Smooth muscle cell (in vitro differentiated cells): ENCODE data around the gene REST. TPM values are rescaled to one million over a fixed set of nuclear protein-coding genes. Genes with fewer than 3 reads are reported as not detected.
"Not testable (repeated sequence)": the region's sequence is repeated elsewhere in the genome, so short reads cannot be mapped to it uniquely, and the experiment has no call there.

Experiments used
- DNase-seq: peaks from one replicate; lab custom pipeline; 2025; ENCODE audit not compliant: unreplicated experiment; lab: John Stamatoyannopoulos, UW
- H2AFZ ChIP-seq: fragments of 200-600 bp; sonication (generic); 2 replicates; pipeline ENCODE4 v1.6.0; 2016; ENCODE audit warnings: antibody characterized with exemption, low read depth, mild to moderate bottlenecking
- H3F3A ChIP-seq: fragments of 200-600 bp; sonication (generic); 2 replicates; pipeline ENCODE4 v1.6.0; 2017; ENCODE audit warnings: antibody characterized with exemption, low read depth
- H3K27ac ChIP-seq: fragments of 200-600 bp; sonication (generic); 2 replicates; pipeline ENCODE4 v1.5.1; 2016; ENCODE audit warnings: low read depth, mild to moderate bottlenecking
- H3K27me3 ChIP-seq: fragments of 200-600 bp; sonication (generic); 2 replicates; pipeline ENCODE4 v1.6.1; 2016; ENCODE audit warnings: low read depth, mild to moderate bottlenecking
- H3K36me3 ChIP-seq: fragments of 200-600 bp; sonication (generic); 2 replicates; pipeline ENCODE4 v1.5.1; 2016; ENCODE audit warnings: low read depth
- H3K4me1 ChIP-seq: fragments of 200-600 bp; sonication (generic); 2 replicates; pipeline ENCODE4 v1.5.1; 2016; ENCODE audit warnings: low read depth
- H3K4me2 ChIP-seq: fragments of 200-600 bp; sonication (generic); 2 replicates; pipeline ENCODE4 v1.6.0; 2016; ENCODE audit warnings: mild to moderate bottlenecking
- H3K4me3 ChIP-seq: fragments of 200-600 bp; sonication (generic); 2 replicates; pipeline ENCODE4 v1.5.1; 2016; ENCODE audit warnings: mild to moderate bottlenecking
- H3K79me2 ChIP-seq: fragments of 200-600 bp; sonication (generic); 2 replicates; pipeline ENCODE4 v1.6.0; 2016; ENCODE audit warnings: low read depth, mild to moderate bottlenecking
- H3K9ac ChIP-seq: fragments of 200-600 bp; sonication (generic); 2 replicates; pipeline ENCODE4 v1.6.0; 2016; ENCODE audit warnings: low read depth
- H3K9me3 ChIP-seq: fragments of 200-600 bp; sonication (generic); replicated peaks from 2 replicates; pipeline ENCODE4 v1.5.1; 2016; ENCODE audit warnings: low read depth
- H4K20me1 ChIP-seq: fragments of 200-600 bp; sonication (generic); 2 replicates; pipeline ENCODE4 v1.6.0; 2016; ENCODE audit warnings: low read depth
- CTCF ChIP-seq: fragments of 200-600 bp; sonication (generic); IDR thresholded peaks from 2 replicates; pipeline ENCODE4 v1.5.1; 2017; ENCODE audit warnings: borderline replicate concordance, mild to moderate bottlenecking, antibody characterized with exemption; ENCODE audit not compliant: insufficient read depth, poor library complexity, severe bottlenecking
- WGBS: methylation state at CpG from one replicate; pipeline ENCODE4 v1.1.7; 2016; ENCODE audit warnings: low lambda C conversion rate; 5-methylcytosine and 5-hydroxymethylcytosine counted together
- polyA plus RNA-seq: library from polyadenylated mRNA; unstranded; fragments of >200 nt; fragmentation: Nextera tagmentation; extraction: Ambion mirVana; gene quantifications from 2 replicates; pipeline ENCODE4 v1.2.1, GENCODE V29; 2016
- total RNA-seq: library from RNA; depleted of rRNA; stranded (reverse); fragments of >200 nt; gene quantifications from 2 replicates; pipeline ENCODE4 v1.2.3, GENCODE V29; 2014

The REST gene
- total and polyA plus RNA-seq, 2 experiments from 2014 or later: 53.8 to 70.9 TPM

GRCh38 chr4:56930638-56931037, 22.9 kb downstream of the REST start:
- H3K4me2 ChIP-seq: no peak overlapping the region
- TF ChIP-seq CTCF: no peak
- no peaks in the 10 kb centered on the region for H3K9me3 ChIP-seq
- no peak overlapping the region for H3K4me3 ChIP-seq
- H3F3A ChIP-seq: peaks cover 2% of the 10 kb centered on the region
- H3K36me3 ChIP-seq: peaks cover 17% of the 10 kb centered on the region
- no peak overlapping the region for H3K9ac ChIP-seq
- no peak overlapping the region for H2AFZ ChIP-seq
- peaks cover 87% of the 10 kb centered on the region for H4K20me1 ChIP-seq
- H3K27ac ChIP-seq: no peak overlapping the region
- H3K4me1 ChIP-seq: no peaks in the 10 kb centered on the region
- DNase-seq: no peak
- WGBS: 99% methylated on average over 7 of the region's 7 CpGs
- peaks cover 56% of the 10 kb centered on the region for H3K79me2 ChIP-seq
- no peaks in the 10 kb centered on the region for H3K27me3 ChIP-seq

GRCh38 chr4:56931924-56932323, 24.2 kb downstream of the REST start:
- Histone ChIP-seq H2AFZ (no peak overlapping the region), H3K27ac (no peak overlapping the region), H4K20me1 (peaks cover 80% of the 10 kb centered on the region), H3K4me2 (no peak overlapping the region), H3K4me3 (no peak overlapping the region), H3K9me3 (no peaks in the 10 kb centered on the region), H3K79me2 (peaks cover 44% of the 10 kb centered on the region), H3K36me3 (peaks cover 16% of the 10 kb centered on the region), H3K4me1 (no peaks in the 10 kb centered on the region), H3K9ac (no peak overlapping the region), H3F3A (peaks cover 2% of the 10 kb centered on the region), H3K27me3 (no peaks in the 10 kb centered on the region)
- 93% methylated on average over 4 of the region's 4 CpGs for WGBS
- no peak for TF ChIP-seq CTCF
- no peak for DNase-seq

GRCh38 chr4:56937262-56937661, 29.6 kb downstream of the REST start:
- H3F3A ChIP-seq: no peaks in the 10 kb centered on the region
- no peaks in the 10 kb centered on the region for H3K9me3 ChIP-seq
- H3K4me1 ChIP-seq: no peaks in the 10 kb centered on the region
- peaks cover 10% of the 10 kb centered on the region for H3K36me3 ChIP-seq
- no peak overlapping the region for H3K9ac ChIP-seq
- no peak overlapping the region for H2AFZ ChIP-seq
- no peak for TF ChIP-seq CTCF
- H3K27me3 ChIP-seq: no peaks in the 10 kb centered on the region
- H3K4me3 ChIP-seq: no peak overlapping the region
- H3K4me2 ChIP-seq: no peak overlapping the region
- no peak for DNase-seq
- no peak overlapping the region for H3K27ac ChIP-seq
- 73% methylated on average over 6 of the region's 6 CpGs for WGBS
- H4K20me1 ChIP-seq: peaks cover 39% of the 10 kb centered on the region
- H3K79me2 ChIP-seq: peaks cover 13% of the 10 kb centered on the region

GRCh38 chr4:56939826-56940225, 32.1 kb downstream of the REST start:
- not testable (repeated sequence) for H3F3A ChIP-seq, H3K4me2 ChIP-seq, DNase-seq, H3K27me3 ChIP-seq, H3K9me3 ChIP-seq, H3K27ac ChIP-seq, H3K9ac ChIP-seq, H3K4me3 ChIP-seq, H3K79me2 ChIP-seq, H2AFZ ChIP-seq, H3K36me3 ChIP-seq, H3K4me1 ChIP-seq
- 98% methylated on average over 14 of the region's 14 CpGs for WGBS
- H4K20me1 ChIP-seq: peaks cover 14% of the 10 kb centered on the region
